Thymus (tissue), 11 donors: ENCODE measurements around the gene AFAP1L2. TPM values are rescaled to one million over a fixed set of nuclear protein-coding genes. Genes with fewer than 3 reads are reported as not detected.

ENCODE experiments used
- DNase-seq, 9 donors: peaks; one replicate each; pipeline ENCODE4 v3.0.0-alpha.2; 2013; ENCODE audit warnings: low spot score in 9 of 9, low read depth in 6 of 9, missing footprints in 1 of 9
- H3K27ac ChIP-seq, 2 donors: one replicate each; pipeline ENCODE4 v1.5.1; 2013; ENCODE audit warnings: control low read depth in 1 of 2, low read depth in 1 of 2, low read length in 1 of 2, mild to moderate bottlenecking in 1 of 2, moderate library complexity in 1 of 2
- H3K27me3 ChIP-seq, 2 donors: one replicate each; pipeline ENCODE4 v1.5.1; 2013; ENCODE audit warnings: low read length in 1 of 2; ENCODE audit not compliant: control insufficient read depth in 2 of 2, insufficient read depth in 1 of 2
- H3K36me3 ChIP-seq, 2 donors: one replicate each; pipeline ENCODE4 v1.5.1; 2013; ENCODE audit warnings: low read length in 1 of 2, mild to moderate bottlenecking in 1 of 2, moderate library complexity in 1 of 2; ENCODE audit not compliant: control insufficient read depth in 2 of 2, insufficient read depth in 2 of 2
- H3K4me1 ChIP-seq, 2 donors: one replicate each; pipeline ENCODE4 v1.5.1; 2013; ENCODE audit warnings: low read length in 2 of 2; ENCODE audit not compliant: control insufficient read depth in 2 of 2, insufficient read depth in 2 of 2
- H3K4me3 ChIP-seq, 2 donors: one replicate each; pipeline ENCODE4 v1.5.1; 2013; ENCODE audit warnings: low read length in 2 of 2, control low read depth in 1 of 2, mild to moderate bottlenecking in 1 of 2
- H3K9me3 ChIP-seq, 2 donors: one replicate each; pipeline ENCODE4 v1.5.1; 2013; ENCODE audit warnings: low read length in 1 of 2, mild to moderate bottlenecking in 1 of 2; ENCODE audit not compliant: control insufficient read depth in 2 of 2, insufficient read depth in 1 of 2
- WGBS: extraction: QIAGEN DNeasy Blood & Tissue Kit; methylation state at CpG from one replicate; pipeline ENCODE4 v1.1.7; 2013; 5-methylcytosine and 5-hydroxymethylcytosine counted together
- polyA plus RNA-seq: library from polyadenylated mRNA; stranded (reverse); fragments of 200-250 nt; gene quantifications from one replicate; pipeline ENCODE4 v1.2.3, GENCODE V29; 2013
- total RNA-seq: library from RNA; stranded (reverse); fragments of 120-200 nt; gene quantifications from one replicate; pipeline ENCODE4 v1.2.4, GENCODE V29; 2013
- donor health status: healthy.

The AFAP1L2 gene
- total and polyA plus RNA-seq, 2 donors: 15.8 to 21.3 TPM

DNA sequence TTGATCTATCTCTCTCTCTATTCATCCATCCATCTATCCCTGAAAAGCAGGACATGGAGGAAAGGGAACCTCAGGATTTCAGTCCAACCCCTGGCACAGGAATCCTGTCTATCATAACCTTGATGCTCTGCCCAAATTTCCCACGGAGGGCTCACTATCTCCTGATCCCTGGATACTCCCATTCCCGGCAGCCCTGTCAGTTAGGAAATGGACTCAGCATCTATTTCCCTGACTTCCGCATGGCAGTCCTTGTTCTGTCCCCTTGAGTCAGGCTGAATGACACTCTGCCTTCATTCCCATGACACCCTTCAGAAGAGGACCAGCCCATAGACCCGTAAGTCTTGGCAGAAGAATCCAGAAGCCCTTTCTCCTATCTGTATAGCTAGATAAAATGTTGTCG, 87.6 kb downstream of the AFAP1L2 start:
- Histone ChIP-seq H3K4me1 (no peaks in the 10 kb centered on the region), H3K4me3 (no peak overlapping the region), H3K27ac (no peak overlapping the region), H3K27me3 (no peaks in the 10 kb centered on the region), H3K36me3 (no peaks in the 10 kb centered on the region), H3K9me3 (no peaks in the 10 kb centered on the region)
- DNase-seq: no peak
- WGBS: 97% methylated on average over 5 of the region's 5 CpGs

GRCh38 chr10:114315566-114316420, 88.5 kb downstream of the AFAP1L2 start:
- DNase-seq: no peak
- WGBS: 96% methylated on average over 22 of the region's 22 CpGs

DNA sequence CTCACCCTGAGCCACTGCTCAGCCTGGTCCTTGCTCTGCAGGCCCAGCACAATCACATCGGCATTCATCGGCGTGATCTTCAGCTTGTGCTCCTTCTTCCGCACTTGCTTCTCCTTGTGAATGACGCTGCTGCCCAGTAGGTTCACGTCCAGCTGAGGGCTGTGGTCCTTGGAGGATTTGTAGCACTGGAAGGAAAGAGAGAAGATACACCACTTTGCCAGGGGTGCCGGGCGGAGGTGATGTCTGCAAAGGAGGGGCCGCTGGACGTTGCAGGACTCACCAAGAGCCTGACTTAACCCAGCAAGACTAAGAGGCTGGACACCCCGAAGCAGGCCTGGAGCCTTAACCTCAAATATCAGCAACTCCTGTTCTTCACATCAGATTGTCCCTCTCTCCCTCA, 90.4 kb downstream of the AFAP1L2 start:
- no peak overlapping the region for H3K4me3 ChIP-seq
- WGBS: 93% methylated on average over 11 of the region's 11 CpGs
- H3K4me1 ChIP-seq: no peaks in the 10 kb centered on the region
- no peak overlapping the region for H3K27ac ChIP-seq
- no peaks in the 10 kb centered on the region for H3K36me3 ChIP-seq
- DNase-seq: no peak
- H3K9me3 ChIP-seq: no peaks in the 10 kb centered on the region
- H3K27me3 ChIP-seq: no peaks in the 10 kb centered on the region

More at GRCh38 chr10:114315566-114316420, 88.5 kb downstream of the AFAP1L2 start:
- Histone ChIP-seq H3K36me3 (no peaks in the 10 kb centered on the region), H3K4me1 (no peaks in the 10 kb centered on the region), H3K9me3 (no peaks in the 10 kb centered on the region), H3K27me3 (no peaks in the 10 kb centered on the region), H3K4me3 (no peak overlapping the region), H3K27ac (no peak overlapping the region)

- 96% methylated on average over 9 of the region's 9 CpGs for WGBS
- Histone ChIP-seq H3K4me3 (no peak overlapping the region), H3K9me3 (no peaks in the 10 kb centered on the region), H3K27me3 (no peaks in the 10 kb centered on the region), H3K4me1 (no peaks in the 10 kb centered on the region), H3K27ac (no peak overlapping the region), H3K36me3 (no peaks in the 10 kb centered on the region)
- no peak for DNase-seq
Observed at GRCh38 chr10:114313139-114313538, 91.2 kb downstream of the AFAP1L2 start.

- Histone ChIP-seq H3K4me3 (no peak overlapping the region), H3K27me3 (no peaks in the 10 kb centered on the region), H3K27ac (no peak overlapping the region), H3K9me3 (no peaks in the 10 kb centered on the region), H3K4me1 (no peaks in the 10 kb centered on the region), H3K36me3 (no peaks in the 10 kb centered on the region)
- no peak for DNase-seq
- WGBS: 90% methylated on average over 13 of the region's 13 CpGs
Observed at GRCh38 chr10:114311496-114312209, 92.6 kb downstream of the AFAP1L2 start.

DNA sequence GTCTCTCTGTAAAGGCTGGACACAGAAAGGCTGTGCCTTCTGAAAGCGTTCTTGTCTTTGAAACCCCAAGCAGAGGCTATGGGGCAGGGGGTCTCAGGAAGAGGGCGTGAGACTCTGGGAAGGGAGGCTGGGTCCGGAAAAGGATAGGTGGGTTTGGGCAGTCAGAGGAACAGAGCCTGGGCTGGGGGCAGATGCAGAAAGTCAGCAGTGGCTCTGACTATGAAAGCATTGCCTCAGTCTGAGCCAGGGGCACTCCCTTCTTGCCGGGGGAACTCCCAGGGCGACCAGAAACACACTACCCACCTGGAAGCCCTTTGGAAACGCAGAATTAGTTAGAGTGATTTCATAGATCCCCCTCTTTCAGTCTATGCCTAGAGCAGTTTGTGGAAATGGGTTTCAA, 93.3 kb downstream of the AFAP1L2 start:
- 97% methylated on average over 6 of the region's 6 CpGs for WGBS
- DNase-seq: no peak
- Histone ChIP-seq H3K4me3 (no peak overlapping the region), H3K9me3 (no peaks in the 10 kb centered on the region), H3K27ac (no peak overlapping the region), H3K36me3 (no peaks in the 10 kb centered on the region), H3K4me1 (no peaks in the 10 kb centered on the region), H3K27me3 (no peaks in the 10 kb centered on the region)

- Histone ChIP-seq H3K27me3 (no peaks in the 10 kb centered on the region), H3K4me1 (no peaks in the 10 kb centered on the region), H3K27ac (no peak overlapping the region), H3K9me3 (no peaks in the 10 kb centered on the region), H3K4me3 (no peak overlapping the region), H3K36me3 (no peaks in the 10 kb centered on the region)
- WGBS: 96% methylated on average over 10 of the region's 10 CpGs
- DNase-seq: no peak
Observed at GRCh38 chr10:114310346-114310745, 94.0 kb downstream of the AFAP1L2 start.

DNA sequence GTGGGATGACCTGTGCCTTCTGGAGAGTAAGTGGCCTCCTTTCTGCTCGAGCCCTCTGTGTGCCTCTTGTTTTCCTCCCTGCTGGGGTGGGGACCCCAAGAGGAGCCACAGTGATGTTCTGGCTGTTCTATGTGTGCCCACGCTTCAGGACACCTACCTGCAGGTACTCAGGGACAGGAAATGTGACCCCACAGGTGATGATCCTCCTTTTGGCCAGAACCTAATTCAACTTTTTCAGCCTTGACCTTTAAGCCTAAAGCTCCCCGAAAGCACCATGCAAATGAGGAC, 95.0 kb downstream of the AFAP1L2 start:
- no peaks in the 10 kb centered on the region for H3K9me3 ChIP-seq
- H3K4me3 ChIP-seq: no peak overlapping the region
- H3K36me3 ChIP-seq: no peaks in the 10 kb centered on the region
- no peak for DNase-seq
- no peak overlapping the region for H3K27ac ChIP-seq
- H3K27me3 ChIP-seq: no peaks in the 10 kb centered on the region
- H3K4me1 ChIP-seq: peaks cover 0 to 4% of the 10 kb centered on the region in 2 donors
- 96% methylated on average over 3 of the region's 3 CpGs for WGBS

DNA sequence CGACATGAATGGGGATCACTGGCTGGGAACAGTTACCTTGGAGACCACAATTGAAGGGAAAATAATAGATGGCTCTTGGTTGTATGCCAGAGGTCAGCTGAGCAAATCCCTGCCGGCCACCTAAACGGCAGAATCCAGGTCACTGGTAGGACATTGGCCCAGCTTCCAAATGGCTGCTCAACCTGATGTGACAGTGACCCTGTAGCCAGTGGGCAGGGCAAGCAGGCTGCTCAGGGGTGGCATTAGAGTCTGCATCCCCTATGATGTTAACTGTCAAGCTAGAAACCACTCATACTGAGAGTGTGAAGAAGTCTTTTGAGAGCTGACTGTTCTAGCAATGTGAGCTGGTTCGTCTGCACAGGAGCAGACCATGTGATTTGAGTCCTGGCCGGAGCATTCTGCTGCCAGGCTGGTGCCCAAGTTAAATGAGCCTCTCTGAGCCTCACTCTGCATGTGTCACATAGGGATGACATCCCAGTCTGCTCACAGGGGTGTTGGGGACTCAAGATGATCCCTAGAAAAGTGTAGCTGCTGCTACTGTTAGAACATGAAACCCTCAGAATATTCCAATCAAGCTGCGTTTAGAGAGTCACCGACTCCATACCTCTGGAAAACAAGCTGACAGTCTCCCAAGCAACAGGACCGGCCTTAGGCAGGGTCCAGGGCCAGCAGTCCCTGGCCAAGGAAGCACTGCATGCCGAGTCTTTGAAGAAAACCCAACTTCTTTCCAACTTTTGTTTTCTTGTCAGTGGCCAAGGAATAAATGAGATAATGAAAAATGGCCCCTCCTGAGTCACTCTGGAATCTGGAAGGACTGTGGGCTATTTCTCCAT, 95.6 kb downstream of the AFAP1L2 start:
- DNase-seq: no peak
- 95% methylated on average over 9 of the region's 9 CpGs for WGBS
- Histone ChIP-seq H3K27me3 (no peaks in the 10 kb centered on the region), H3K36me3 (no peaks in the 10 kb centered on the region), H3K4me1 (peaks cover 0 to 10% of the 10 kb centered on the region in 2 donors), H3K27ac (no peak overlapping the region), H3K9me3 (no peaks in the 10 kb centered on the region), H3K4me3 (no peak overlapping the region)
